Measurements from ENCODE around the gene DRG2.
A peak's percentile ranks its signal among the peaks of the same experiment; 100 is the strongest.

Gene DRG2

DNA sequence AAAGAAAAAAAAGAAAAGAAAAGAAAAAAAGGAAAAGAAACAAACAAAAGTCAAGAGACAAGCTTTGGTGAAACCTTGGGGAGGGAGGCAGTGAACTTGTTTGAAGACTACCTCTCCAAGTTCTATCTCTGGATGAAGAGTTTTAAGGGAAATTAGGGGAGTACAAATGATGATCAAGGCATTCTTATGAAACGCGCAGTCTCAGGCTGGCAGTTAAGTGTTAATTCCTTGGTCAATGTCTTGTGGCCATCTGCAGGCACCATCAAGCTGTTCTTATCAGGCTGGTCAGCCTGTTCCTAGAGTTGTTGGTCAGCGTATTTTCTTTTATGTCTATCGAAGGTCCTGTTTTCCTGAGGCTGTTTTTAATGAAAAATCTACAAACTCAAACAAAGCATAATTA lies 8.2 kb upstream of the DRG2 start:
- no peak for DNase-seq

DNA sequence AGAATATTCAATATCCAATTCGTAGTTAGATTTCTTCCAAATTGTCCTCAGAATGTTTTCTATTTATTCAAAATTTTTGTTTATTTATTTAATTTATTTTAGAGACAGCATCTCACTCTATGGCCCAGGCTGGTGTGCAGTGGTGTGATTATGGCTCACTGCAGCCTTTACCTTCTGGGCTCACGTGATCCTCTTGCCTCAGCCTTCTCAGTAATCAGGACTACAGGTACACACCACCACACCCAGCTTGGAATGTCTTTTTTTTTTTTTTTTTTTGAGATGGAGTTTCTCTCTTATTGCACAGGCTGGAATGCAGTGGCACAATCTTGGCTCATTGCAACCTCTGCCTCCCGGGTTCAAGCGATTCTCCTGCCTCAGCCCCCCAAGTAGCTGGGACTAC lies 3.5 kb upstream of the DRG2 start:
- DNase-seq = no peak

DNA sequence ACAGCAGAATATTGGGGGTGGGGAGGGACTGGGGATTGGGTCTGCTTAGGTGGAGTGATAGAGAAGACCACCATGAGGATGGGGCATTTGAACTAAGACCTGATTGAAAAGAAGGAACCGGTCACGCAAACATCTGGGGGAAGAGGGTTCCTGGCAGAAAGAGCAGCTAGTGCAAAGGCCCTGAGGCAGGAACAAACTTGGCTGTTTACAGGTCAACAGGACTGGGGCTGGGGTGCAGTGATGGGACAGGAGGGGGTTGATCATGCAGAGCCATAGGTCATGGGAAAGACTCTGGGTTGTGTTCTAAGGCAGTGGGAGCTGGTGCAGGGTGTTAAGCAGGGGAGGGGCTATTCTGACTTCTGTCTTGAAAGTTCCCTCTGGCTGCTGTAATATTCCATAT lies 1.9 kb downstream of the DRG2 start:
- DNase-seq = no peak

DNA sequence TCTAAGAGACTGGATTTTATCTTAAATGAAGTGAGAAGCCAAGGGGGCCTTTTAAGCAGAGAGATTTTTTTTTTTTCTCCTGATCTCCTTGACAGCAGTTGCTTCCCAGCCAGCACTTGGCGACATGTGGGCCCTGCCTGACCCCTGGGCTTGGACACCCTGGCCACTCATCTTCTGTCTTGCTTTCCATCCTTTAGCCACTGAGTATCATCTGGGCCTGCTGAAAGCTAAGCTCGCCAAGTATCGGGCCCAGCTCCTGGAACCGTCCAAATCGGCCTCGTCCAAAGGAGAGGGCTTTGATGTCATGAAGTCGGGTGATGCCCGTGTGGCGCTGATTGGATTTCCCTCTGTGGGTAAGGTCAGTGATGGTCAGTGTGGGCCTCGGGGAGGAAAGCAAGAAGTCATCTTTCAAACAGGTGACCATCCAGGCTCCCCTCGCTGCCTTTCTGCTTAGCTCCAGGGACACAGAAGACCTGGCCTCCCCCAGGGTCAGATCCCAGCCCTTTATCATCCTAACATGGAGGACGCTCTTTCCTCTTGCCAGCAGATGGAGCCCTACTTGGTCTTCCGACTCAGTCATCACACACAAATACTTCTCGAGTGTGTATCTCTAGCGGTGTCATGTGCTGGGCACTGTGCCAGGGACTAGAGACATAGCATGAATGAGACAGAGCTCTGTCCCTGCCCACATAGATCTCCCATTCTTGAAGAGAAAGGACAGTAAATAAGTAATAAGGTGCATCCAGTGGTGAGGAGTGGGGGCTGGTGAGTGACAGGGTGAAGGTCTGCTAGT lies 6.1 kb downstream of the DRG2 start:
- peak; percentile 62 for DNase-seq

DNA sequence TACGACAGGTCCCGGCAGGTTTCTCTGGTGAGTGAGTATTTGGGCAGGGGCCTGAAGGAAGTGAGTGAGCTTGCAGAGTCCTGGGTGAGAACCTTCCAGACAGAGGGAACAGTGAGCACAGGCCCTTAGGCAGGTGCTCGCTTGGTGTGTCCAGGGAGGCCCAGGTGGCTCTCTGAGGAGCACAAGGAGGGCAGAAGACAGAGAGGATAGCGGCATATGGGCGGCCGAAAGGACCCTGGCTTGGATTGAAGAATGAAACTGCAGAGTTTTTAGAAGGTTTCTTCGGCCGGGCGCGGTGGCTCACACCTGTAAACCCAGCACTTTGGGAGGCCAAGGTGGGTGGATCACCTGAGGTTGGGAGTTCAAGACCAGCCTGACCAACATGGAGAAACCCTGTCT lies 6.7 kb downstream of the DRG2 start:
- DNase-seq = no peak

DNA sequence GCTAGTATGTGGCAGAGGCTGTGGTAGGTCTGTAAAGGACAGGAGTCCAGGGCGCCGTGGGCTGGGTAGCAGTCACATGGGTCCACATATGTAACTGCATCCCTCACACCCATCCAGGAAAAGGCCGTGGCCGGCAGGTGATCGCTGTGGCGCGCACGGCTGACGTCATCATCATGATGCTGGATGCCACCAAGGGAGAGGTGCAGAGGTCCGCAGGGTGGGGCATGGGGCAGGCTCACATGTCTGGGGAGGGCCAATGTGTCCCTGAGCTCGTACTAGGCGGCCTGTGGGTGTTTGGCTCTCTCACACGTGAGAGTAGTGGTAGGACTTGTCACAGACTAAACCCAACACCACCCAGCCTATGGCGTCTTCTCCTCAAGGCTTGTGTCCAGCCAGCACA lies 11.8 kb downstream of the DRG2 start:
- DNase-seq = no peak

DNA sequence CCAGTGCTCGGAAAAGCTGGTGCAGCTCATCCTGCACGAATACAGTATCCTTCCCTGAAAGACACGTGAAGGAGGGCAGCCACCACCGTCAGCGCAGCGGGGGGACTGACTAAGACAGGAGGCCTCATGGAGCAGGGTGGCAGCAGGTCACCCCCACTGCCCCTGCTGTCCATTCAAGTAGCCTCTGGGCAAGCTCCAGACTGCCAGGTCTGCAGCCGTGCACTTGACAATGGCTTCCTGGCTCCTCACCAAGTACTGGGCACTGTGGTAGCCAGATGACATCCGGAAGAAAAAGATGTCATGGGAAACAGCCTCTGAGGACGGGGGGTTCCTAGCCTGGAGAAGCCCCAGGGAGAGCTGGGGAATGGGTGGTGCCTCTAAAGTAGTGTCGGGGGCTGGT lies 12.9 kb downstream of the DRG2 start:
- no peak for DNase-seq

DNA sequence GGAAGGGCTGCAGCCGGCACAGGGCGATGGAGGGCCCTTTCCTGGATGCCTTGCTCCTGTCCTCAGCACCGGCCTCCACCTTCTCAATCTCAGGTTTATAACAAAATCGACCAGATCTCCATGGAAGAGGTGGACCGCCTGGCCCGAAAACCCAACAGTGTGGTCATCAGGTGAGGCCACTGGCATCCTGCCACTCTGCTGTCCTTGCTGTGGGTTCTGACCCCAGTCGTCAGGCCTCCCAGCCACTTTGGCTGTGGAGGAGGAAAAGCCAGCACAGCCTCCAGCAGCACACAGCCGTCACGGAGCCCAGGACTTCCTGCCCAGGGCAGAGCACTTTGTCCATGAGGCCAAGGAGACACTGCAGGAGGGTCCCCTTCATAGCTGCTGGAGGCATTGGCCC lies 14.1 kb downstream of the DRG2 start:
- no peak for DNase-seq

DNA sequence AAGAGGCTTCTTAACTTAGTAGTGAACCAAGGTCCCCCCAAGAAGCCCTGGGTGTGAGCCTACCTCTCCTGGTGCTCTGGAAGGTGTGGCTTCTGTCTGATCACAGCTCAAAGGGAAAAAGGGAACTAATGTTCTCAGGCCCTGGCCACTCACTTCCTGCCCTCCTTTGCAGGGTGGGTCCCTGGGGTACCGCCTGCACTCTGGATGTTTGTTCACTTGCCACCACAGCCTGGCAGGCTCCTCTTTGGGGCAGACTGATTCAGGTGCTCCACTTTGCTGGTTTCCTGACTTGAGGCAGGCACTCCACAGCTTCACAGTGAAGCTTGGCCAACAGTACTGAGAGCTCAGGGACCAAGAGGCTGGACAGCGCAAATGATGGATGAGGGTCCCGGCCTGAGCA lies 14.9 kb downstream of the DRG2 start:
- peak; percentile 52 for DNase-seq

DNA sequence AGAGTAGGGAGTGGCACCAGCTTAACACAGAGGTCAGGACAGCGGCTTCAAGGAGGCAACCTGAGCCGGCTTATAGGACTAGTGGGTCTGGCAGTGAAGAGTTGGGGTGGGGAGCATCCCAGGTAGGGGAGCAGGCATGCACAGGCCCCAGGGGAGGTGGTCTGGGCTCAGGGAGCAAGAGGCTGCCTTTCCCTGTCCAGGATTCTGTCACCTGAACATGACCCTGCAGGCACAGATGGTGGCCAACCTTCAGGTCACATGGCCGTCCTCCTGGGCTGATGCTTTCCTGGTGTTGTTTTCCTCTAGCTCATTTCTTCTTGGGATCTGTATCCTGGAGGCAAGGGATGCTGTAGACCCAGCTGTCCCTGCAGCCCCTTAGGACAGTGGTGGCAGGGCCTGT lies 17.3 kb downstream of the DRG2 start:
- no peak for DNase-seq

DNA sequence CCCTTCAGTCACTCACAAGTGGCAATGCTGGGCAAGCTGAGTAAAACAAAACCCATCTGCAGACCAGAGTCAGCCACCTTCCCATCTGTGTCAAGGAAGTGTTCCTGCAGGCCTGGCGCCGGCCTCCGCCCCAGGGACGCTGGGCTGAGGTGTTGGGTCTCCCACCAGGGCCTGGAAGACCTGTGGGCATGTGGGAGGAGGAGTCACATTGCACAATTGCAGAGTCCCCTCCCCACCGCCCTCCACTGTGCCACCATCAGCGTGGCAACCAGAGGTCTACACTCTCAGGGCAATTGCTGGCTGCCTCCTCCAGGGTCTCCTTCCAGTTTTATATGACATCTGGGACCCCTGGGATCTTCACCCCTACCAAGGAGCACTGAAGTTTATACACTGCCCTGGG lies 17.8 kb downstream of the DRG2 start:
- DNase-seq = no peak

DNA sequence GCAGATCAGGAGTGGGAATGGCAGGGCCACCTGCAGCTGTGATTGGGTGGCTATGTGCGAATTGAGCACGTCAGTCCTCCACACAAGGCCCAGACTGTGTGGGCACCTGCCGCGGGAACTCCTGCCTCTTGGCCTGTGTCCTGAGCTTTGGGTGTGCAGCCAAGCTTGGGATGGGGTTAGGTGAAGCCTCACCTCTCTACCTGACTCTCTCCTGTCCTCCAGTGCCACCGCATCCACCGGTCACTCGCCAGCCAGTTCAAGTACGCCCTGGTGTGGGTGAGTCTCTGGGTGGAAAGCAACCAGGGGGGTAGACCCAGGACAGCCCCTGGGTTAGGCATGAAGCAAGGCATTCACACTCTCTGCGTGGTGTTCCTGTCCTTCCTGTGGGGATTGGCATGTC lies 18.5 kb downstream of the DRG2 start:
- DNase-seq = no peak

DNA sequence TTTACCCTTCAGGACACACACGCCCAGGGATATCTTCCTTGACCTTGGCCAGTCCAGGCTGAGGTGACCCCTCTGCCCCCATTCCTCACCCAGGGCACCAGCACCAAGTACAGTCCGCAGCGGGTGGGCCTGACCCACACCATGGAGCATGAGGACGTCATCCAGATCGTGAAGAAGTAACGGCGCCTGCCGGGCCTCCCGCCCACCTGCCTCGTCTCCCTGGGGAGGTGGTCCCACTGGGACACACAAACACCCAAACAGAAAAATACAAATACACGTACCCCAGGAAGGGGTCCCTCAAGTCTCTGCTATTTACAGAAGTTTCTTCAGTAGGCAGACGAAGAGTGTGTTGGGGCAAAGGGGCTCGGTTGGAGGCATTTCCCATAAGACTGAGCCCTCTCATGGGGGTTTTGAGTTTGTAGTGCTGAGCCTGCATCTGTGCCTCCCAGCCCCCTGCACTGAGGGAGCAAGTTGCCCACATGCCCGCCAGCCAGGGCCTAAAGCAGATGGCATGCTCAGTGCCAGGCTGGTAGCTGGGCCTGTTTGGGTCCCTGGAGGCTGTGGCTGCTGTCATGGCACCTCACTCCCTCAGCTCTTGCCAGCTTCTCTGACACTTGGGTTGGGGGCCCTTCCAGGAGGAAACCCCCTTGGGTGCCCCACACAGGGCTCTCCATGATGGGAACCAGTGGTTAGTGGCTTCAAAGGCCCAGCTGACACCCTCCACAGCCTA lies 19.5 kb downstream of the DRG2 start:
- DNase-seq = no peak

DNA sequence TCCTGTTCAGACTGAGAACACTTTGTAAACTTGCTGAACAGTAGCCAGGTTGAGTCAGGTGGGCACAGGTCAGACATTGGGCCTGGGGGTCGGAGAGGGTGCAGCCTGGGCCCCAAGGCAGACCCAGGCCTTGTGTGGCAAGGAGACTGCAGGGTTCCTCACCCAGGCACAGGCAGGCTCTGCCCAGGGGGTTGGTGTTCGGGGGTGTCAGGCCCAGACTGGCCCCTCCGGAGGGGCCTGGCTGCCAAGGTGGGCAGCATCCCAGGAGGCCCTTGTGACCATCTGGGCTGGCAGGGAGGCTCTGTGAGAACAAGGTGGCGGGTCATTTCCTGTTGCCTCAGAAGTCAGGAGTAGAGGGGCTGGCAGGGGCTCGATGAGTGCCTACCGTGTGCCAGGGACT lies 20.2 kb downstream of the DRG2 start:
- DNase-seq = no peak

DNA sequence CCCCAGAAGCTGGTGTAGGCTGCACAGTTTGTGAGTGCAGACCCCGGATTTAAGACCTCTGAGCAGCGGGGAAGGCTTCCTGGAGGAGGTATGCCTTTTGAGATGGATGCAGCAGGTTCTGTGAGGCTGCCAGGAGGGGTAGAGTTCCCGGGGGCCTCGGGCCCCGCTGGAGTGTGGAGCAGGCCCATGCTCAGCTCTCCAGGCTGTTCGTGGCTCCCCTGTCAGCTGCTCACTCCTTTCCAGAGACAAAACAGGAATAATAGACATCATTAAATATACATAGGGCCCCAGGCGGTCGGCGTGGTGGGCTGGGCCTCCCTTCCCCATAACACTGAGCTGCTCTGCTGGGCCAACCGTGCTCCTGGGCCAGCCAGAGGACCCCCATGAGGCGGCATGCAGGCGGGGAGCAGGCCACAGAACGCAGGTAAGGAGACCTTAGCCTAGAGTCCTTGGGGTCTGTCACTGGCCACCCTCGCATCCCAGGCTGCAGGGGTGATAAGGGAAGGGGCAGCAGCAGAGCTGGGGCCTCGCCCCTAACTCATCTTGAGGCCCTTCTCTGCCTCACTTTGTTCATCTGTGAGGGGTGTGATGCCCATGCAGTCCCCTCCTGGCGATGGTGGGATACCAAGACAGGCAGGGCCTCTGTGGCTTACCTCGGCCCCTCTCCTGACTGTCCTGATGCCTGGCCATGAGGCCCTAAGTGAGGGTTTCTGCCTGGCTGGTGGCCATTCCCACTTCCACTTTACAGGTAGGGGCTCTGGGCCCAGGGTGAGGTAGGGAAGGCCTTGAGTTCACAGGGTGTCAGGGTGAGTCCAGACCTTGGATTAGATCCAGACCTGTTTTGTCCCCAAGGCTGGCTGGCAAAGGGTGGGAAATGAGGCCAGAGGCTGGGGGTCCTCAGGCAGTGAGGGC lies 20.9 kb downstream of the DRG2 start, which contains the start of gene MYO15A:
Gene MYO15A (plus strand): TSS at position 356 of the 912 bp plus-strand sequence. CDS start 10,045 bp downstream, outside the sequence.
- DNase-seq = no peak

DNA sequence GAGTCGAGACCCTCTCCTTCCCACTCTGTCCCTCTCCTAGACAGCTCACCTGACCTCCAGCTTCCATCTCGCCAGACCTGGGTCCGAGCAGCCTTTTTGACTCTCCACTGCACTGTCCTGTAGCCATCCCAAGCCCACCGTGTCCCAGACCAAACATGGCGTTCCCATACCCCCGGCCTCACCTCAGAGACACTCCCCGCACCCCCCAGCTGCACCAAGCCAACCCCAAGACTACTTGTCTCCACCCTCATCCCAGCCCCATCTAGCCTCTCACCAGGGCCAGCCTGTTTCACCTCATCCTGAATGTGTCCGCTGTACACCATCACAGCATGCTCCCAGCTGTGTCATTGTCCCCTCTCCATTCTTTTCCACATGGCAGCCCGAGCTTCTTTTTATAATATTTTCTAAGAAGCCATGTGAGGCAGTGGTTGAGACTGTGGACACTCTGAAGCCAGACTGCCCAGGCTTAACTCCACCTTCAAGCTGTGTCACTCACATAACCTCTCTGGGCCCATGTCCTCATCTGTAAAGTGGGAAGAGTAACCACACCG lies 22.3 kb downstream of the DRG2 start:
- DNase-seq = no peak

DNA sequence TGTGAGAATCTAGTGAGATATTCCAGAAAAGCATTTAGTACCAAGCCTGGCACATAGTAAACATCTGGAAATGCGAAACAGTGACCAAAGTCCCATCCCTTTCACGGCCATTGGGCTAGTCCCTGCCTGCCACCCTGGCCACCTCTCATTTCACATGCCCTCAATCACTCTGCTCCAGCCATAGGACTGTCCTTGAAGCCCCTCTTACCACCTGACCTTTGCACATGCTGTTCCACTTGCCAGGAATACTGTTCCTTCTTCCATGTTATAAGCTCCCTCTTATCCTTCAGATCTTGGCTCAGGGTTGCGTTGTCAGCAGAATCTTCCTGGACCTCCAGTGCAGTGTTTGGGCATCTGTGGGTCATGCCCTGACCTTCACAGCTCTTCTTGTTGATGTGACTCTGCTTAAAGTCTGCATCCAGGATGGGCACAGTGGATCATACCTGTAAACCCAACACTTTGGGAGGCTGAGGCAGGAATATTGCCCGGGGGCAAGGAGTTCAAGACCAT lies 22.9 kb downstream of the DRG2 start:
- no peak for DNase-seq

DNA sequence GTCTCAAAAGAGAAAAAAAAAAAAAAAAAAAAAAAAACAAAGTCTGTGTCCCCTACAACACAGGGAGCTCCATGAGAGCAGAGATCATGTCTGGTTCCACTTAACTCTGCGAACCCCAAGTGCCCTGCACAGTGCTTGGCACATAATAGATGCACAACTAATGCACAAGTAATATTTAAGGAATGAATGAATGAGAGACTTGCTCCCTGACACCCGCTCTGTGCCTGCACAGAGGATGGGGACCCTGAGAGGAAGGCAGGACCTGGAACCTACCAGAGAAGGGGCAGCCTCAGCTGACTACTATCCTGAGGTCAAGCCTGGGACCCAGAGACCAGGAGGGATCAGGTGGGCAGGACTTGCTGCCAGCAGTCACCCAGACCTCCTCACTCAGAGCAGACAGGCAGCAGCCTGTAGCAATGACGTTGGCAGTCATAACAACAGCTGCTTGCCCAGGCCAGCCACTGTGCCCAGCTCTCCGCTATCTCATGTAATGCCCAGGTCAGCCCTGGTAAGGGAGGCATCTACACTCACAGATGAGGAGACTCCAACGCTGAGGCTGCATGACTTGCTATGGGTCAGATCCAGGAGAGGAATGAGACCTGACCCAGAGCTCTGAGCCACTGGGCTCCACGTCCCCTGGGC lies 23.7 kb downstream of the DRG2 start:
- DNase-seq = no peak

DNA sequence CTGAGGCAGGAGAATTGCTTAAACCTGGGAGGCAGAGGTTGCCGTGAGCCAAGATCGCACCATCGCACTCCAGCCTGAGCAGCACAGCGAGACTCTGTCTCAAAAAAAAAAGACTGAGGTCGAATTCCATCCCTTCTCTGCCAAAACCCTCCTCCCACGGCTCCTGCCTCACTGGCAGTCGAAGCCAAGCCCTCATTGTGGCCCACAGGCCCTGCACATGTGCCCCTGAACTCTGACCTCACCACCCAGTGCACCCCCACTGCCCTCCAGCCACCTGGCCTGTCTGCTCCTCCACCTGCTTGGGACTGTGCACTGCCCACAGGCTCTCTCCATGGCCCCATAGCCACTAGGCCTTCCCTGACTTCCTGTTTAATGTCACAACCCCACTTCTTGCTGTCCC lies 27.8 kb downstream of the DRG2 start:
- DNase-seq = no peak

DNA sequence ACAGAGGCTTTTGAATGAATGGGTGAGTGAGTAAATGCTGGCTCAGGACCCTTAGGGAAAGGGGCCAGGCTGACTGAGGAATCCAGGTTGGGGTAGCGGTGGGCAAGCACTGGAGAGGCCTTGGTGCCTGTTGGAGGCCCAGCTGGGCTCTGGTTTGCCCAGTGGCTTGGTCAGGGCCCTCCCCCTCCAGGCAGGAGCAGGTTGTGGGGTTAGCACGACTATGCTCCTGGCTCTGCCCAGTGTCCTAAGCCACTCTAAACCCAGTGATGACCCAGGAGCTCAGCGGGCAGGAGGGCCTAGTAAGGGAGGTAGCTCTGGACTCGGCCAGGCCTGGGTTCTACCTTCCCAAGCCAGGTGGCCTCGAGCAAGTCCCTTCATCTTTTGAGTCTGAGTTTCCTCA lies 28.3 kb downstream of the DRG2 start:
- no peak for DNase-seq

DNA sequence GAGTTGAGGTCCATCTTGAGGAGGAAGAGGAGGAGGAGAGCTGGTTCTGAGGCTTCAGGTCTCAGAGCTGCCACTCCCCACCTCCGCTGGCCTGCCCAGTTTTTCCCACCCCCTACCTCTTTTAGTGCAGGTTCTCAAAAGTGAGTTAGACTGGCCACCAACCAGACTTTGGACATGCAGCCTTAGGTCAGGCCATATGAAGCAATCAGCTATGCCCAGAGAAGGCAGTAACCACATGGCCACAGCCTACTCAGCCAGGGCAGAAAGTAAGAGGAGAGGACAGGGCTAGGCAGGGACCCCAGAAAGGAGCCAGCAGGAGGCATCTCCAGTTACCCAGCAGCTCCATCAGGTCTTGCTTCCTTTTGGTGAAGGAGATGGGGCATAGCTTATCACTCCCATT lies 29.8 kb downstream of the DRG2 start:
- no peak for DNase-seq

Measured in MV-4-11 (cell line).